Dedifferentiated amniotic fluid mesenchymal stem cell (primary cell): ENCODE data around the gene FANCE.

ENCODE experiments used
- DNase-seq: peaks from one replicate; pipeline ENCODE4 v3.0.0-alpha.2; 2016; ENCODE audit errors: extremely low spot score

Gene FANCE

GRCh38 chr6:35468181-35468979 lies 16.2 kb downstream of the FANCE start, which contains the start of gene RPL10A:
Gene RPL10A (plus strand): TSS chr6:35468401. CDS start chr6:35468435, 34 bp downstream.
- peak; percentile 97 for DNase-seq

DNA sequence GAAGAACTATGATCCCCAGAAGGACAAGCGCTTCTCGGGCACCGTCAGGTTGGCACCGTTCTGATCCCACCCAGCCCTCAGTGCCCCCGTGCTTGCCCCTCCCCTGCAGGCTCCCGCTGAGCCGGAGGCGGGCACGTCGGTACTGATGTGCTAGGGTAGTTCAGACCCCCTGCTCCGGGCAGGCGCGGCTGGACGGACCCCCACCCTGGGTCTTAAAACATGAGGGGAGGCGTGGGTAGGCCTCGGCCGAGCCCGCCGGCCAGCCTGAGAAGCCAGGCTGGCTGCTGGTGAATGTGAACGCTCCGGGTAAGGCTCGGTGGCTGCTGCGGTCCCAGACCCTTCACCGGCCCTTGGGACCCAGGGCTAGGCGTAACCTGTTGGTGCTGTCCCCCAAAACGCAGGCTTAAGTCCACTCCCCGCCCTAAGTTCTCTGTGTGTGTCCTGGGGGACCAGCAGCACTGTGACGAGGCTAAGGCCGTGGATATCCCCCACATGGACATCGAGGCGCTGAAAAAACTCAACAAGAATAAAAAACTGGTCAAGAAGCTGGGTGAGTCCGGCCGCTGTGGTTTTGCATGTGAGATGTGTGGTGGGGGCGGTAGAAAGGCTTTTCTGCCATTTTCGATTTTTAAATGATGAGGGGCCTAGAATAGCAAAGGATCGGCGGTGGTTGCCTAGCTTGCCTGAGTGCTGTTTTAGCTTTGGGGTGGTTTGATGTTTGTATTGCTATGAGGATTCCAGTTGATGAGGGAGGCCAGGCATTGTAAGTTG lies 17.0 kb downstream of the FANCE start:
- no peak for DNase-seq

DNA sequence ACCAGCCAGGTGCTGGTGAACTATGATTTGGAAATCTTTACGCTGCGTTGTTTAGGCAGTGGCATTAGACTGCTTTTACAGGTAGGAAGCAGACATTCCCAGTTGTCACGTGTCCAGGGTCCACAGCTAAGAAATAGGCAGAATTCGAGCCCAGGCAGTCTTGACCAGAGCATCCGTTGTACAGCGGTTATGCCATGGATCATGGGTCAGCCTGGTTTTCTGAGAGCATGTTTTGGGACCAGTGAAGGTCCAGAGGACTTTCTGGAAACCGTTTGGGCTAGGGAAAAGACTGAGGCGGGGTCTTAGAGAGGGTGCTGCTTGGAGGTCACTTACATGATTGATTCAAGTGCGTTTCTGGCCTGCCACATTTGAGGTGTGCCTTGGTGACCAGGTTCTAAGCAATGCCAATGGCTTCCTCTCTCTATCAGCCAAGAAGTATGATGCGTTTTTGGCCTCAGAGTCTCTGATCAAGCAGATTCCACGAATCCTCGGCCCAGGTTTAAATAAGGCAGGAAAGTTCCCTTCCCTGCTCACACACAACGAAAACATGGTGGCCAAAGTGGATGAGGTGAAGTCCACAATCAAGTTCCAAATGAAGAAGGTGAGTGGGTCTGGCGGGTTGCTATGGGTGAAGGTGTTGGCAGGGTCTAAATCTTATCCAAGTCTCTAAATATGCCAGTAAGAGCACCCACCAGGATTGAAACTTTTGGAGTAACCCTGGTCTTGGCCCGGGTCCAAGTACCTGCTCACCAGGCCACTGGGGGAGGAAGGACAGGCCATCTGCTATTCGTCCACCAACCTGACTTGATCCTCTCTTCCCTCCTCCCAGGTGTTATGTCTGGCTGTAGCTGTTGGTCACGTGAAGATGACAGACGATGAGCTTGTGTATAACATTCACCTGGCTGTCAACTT lies 17.9 kb downstream of the FANCE start:
- no peak for DNase-seq

DNA sequence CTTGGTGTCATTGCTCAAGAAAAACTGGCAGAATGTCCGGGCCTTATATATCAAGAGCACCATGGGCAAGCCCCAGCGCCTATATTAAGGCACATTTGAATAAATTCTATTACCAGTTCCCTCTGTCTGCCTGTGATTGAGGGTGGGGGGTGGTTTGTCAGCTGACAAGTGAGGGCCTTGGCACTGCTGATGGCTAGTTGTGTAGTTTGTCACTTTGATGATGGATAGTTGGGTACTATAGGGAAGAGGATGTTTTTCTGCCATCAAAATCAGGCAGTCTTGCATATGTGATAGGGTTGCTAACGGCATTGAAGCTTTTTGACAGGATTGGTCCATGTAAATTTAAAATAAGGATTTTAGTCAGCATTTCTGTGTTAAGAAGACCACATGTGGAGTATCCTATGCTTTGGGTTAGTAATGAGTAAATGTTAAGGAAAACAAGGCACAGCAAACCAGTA lies 18.6 kb downstream of the FANCE start:
- no peak for DNase-seq

GRCh38 chr6:35471836-35472345 lies 19.8 kb downstream of the FANCE start:
- DNase-seq: no peak

- DNase-seq: no peak
Observed at GRCh38 chr6:35473075-35473849, 21.1 kb downstream of the FANCE start.

GRCh38 chr6:35473850-35474130 lies 21.7 kb downstream of the FANCE start:
- no peak for DNase-seq

DNA sequence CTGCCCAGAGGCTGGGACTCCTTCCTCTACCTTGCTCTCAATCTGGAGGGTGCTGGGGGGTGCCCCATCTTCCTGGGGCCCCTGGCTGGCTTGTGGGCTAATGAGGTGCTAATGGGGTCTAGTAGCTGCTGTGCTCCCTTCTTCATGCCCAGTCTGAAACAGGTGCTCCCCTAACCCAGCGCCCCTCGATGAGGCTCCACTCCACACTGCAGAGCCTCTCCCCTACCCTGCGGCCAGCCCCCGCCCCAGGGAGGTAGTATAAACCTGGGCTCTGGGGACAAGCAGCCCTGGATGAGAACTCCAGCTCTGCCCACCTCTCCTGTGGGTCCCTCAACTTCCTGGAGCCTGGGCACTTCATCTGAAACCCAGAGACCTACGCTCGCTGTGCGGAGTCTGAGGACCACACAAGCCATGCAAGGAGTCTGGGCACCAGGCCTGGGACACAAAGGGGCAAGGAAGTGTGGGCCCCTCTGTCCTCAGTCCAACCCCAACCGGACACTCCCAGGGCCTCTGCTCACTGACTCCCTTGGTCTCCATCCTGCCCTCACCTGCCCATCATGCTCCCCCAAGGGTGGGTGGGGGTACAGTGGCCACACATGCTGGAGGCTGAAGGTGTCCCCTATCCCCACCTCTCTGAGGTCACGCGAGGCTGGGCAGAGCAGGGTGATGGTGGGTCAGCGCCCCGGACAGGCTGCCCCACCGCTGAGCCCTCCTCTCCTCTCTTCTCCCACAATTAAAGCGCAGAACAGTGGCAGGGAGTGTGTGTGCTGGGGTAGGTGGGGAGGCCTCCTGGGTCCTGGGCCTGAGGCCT lies 22.2 kb downstream of the FANCE start:
- DNase-seq: no peak

- no peak for DNase-seq
Observed at GRCh38 chr6:35474942-35475570, 22.9 kb downstream of the FANCE start.

- no peak for DNase-seq
Observed at GRCh38 chr6:35475573-35475972, 23.4 kb downstream of the FANCE start.

GRCh38 chr6:35476004-35476403 lies 23.9 kb downstream of the FANCE start:
- no peak for DNase-seq

DNA sequence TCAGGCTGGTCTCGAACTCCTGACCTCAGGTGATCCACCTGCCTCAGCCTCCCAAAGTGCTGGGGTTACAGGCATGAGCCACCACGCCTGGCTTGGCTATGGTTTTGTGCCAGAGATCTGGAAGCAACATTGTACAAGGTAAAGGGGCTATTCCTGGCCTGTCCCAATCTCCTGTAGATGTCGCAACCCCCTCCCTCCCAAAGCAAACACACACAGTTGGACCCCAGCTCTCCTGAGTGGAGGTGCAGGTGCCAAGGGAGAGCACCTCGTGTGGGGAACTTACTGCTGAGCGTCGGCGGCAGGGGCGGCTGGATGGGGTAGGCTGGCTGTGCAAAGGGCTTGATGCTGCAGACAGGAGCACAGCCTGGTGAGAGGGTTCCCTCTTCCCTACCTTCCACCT lies 24.9 kb downstream of the FANCE start:
- no peak for DNase-seq

DNA sequence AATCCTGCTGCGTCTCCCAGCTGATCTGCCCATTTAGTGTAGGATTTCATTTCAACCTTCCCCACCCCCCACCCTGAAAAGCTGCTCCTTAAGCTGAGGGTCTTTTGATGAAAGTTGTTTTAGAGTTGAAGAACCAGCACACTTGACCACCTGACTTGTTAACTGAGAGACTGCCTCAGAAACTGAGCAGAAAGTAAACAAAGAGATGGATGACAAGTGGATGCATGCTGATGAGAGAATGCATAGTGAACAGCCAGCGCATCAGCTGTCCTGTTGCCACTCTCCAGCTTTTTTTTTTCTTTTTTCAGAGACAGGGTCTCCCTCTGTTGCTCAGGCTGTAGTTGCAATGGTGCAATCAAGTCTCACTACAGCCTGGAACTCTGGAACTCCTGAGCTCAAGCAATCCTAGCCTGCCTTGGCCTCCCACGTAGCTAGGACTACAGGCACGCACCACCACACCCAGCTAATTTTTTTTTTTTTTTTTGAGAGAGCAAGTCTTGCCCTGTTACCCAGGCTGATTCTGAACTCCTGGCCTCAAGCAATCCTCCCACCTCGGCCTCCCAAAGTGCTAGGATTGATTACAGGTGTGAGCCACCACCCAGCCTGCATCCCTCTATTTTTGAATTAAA lies 25.5 kb downstream of the FANCE start:
- no peak for DNase-seq

DNA sequence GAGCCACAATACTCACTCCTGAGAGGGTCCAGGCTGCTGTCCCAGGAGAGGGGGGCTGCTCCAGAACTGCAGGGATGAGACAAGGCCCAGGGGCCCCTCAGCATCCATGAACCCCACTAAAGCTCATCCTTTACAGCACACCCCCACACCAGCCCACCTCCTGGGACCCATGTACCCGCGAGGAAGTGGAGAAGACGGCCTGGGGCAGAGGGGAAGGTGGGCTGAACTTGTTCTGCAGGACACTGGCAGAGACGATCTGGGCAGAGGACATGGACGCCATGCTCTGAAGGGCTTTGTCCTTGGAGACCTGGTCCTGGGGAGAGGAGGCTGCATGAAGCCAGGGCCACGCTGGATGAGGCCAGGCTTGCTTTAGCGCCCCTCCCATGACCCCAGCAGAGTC lies 26.1 kb downstream of the FANCE start:
- no peak for DNase-seq

DNA sequence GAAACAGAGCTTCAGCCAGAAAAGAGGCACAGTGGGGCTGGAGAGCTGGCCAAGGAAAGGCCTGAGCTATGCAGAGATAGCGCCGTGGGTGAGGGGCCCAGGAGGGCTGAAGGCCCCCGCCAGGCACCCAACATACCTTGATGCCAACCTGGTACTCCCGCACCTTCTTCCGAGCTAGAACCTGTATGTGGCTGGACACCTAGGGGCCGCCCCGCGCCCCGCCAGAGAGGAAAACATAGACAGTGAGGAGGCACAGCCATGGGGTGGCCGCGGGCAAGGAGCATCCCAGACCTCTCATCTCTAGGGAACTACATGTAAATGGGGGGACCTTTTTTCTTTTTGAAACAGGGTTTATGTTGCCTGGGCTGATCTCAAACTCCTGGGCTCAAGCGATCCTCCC lies 28.0 kb downstream of the FANCE start:
- DNase-seq: no peak

DNA sequence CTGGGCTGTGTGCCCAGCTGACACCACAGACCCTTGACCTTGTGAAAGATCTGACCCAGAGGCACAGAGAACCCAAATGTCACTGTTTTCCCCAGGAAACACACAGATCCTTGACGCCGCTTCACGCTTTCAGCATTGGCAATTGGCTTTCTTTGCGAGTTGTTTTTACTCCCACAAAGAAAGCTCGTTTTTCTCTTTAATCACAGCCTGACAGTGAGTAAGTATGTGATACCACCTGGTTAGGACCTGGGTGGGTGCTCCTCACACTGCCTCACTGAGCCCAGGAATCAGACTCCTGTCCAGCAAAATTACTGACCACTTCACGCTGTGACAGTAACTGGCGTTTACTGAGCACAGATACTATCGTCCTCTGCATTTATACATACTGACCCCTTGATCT lies 29.1 kb downstream of the FANCE start:
- DNase-seq: no peak

GRCh38 chr6:35483062-35483461 lies 30.9 kb downstream of the FANCE start:
- DNase-seq: no peak

DNA sequence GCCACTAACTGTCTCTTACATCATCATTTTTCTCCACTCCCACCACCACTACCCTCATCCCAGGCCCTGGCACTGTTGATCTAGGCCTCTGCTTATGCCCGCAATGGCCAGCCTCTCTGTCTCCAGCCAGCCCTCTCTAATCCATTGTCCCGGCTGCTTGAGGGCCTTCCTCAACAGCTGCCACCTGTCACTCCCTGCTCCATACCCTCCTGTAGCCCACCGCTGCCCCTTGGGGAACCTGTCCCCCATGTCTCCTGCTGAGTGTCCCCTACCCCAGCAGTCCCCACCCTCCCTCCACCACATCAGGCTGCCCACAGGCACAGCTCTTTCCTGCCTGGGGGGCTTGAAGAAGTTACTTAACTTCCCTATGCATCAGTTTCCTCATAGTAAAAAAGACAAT lies 31.4 kb downstream of the FANCE start:
- DNase-seq: no peak

- no peak for DNase-seq
Observed at GRCh38 chr6:35483893-35484645, 31.9 kb downstream of the FANCE start.
